ENCODE measurements around the gene NOVA2. TPM values are rescaled to one million over a fixed set of nuclear protein-coding genes. Genes with fewer than 3 reads are reported as not detected.

Gene NOVA2
- total and polyA plus RNA-seq, 2 donors from 2014 or later: 0.95 to 8.5 TPM

DNA sequence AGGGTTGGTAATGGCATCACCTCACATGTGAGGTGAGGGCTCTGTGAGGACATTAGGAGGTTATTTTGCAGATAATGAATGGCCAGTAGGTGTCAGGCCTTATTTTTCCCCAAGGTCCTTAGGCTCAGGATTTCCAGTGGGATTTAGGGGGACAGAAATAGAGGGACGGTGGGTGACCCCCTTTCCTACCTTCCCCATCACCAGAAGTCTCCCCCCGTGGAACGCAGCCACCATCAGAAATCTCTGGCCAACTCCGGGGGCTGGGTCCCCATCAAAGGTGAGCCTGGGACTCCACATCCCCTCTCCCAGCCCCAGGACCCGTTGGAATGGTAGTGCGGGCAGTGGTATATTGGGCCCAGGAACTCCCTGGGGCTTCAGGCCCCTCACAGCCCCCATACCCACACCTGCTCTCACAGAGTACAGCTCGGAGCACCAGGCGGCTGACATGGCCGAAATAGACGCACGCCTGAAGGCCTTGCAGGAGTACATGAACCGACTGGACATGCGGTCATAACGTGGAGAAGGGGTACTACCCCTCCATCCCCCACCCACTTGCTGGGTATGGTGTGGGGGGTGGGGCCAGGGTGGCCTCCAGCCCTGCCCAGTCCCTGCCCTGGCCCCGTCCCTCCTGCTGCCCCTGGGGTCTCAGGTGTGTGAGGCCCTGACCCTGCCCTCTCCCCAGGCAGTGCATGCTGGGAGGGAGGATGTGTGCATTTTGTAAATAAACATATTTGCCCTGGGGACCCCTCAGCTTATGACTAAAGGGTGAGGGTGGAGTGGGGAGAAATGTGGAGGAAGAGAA, 44.4 kb upstream of the NOVA2 start:
- no peak for FAIRE-seq
- H3K4me1 ChIP-seq (ENCODE audit: control insufficient read depth in 2 of 3, insufficient read depth in 2 of 3, low read depth in 1 of 3, low read length in 3 of 3): peaks cover 0 to 16% (median 0%) of the 10 kb centered on the region in 3 donors
- DNase-seq: peak in 1 of 5 donors; percentile 65
- no peak overlapping the region for H3K27ac ChIP-seq (ENCODE audit: low read depth in 2 of 2, low read length in 2 of 2)
- H3K9ac ChIP-seq (ENCODE audit: low read length in 3 of 3): no peak overlapping the region
- no peaks in the 10 kb centered on the region for H3K36me3 ChIP-seq (ENCODE audit: control insufficient read depth in 2 of 3, insufficient read depth in 3 of 3, low read length in 3 of 3)
- TF ChIP-seq, protein P1, sequence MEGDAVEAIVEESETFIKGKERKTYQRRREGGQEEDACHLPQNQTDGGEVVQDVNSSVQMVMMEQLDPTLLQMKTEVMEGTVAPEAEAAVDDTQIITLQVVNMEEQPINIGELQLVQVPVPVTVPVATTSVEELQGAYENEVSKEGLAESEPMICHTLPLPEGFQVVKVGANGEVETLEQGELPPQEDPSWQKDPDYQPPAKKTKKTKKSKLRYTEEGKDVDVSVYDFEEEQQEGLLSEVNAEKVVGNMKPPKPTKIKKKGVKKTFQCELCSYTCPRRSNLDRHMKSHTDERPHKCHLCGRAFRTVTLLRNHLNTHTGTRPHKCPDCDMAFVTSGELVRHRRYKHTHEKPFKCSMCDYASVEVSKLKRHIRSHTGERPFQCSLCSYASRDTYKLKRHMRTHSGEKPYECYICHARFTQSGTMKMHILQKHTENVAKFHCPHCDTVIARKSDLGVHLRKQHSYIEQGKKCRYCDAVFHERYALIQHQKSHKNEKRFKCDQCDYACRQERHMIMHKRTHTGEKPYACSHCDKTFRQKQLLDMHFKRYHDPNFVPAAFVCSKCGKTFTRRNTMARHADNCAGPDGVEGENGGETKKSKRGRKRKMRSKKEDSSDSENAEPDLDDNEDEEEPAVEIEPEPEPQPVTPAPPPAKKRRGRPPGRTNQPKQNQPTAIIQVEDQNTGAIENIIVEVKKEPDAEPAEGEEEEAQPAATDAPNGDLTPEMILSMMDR (IDR thresholded peaks at IDR 0.05; ENCODE audit: borderline replicate concordance, extremely low read depth, insufficient read depth): no peak
- H3K9me3 ChIP-seq (ENCODE audit: control insufficient read depth in 2 of 3, insufficient read depth in 1 of 3, low read length in 3 of 3): no peaks in the 10 kb centered on the region
- H3K27me3 ChIP-seq (ENCODE audit: control insufficient read depth, insufficient read depth, low read length): peaks cover 7% of the 10 kb centered on the region
- H3K4me3 ChIP-seq (ENCODE audit: low read length in 3 of 3): no peak overlapping the region
- intact Hi-C loops (cut with DNase I): no loop called here

DNA sequence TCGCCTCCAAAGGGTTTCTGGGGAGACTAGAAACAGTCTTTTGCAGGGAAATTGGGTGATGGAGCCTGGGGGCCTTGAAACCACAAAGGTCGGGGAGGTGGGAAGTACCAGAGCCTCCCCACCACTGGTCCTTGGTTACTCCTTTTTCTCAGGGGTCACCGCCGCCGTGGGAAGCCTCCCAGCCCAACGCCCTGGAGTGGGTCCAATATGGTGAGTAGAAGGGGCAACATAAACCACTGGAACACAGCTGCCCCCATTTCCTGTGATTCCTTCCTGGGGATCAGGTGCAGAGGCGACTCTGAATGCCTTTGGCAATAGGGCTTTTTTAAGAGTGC, 43.4 kb upstream of the NOVA2 start:
- DNase-seq (peak in 1 of 5 donors; percentile 72), FAIRE-seq (no peak)
- intact Hi-C loops (cut with DNase I): no loop called here
- H3K27ac ChIP-seq (ENCODE audit: low read depth in 2 of 2, low read length in 2 of 2): no peak overlapping the region
- H3K36me3 ChIP-seq (ENCODE audit: control insufficient read depth in 2 of 3, insufficient read depth in 3 of 3, low read length in 3 of 3): no peaks in the 10 kb centered on the region
- H3K9ac ChIP-seq (ENCODE audit: low read length in 3 of 3): no peak overlapping the region
- no peaks in the 10 kb centered on the region for H3K9me3 ChIP-seq (ENCODE audit: control insufficient read depth in 2 of 3, insufficient read depth in 1 of 3, low read length in 3 of 3)
- TF ChIP-seq, protein P1 (IDR thresholded peaks at IDR 0.05; ENCODE audit: borderline replicate concordance, extremely low read depth, insufficient read depth): no peak
- peaks cover 7% of the 10 kb centered on the region for H3K27me3 ChIP-seq (ENCODE audit: control insufficient read depth, insufficient read depth, low read length)
- H3K4me3 ChIP-seq (ENCODE audit: low read length in 3 of 3): no peak overlapping the region
- peaks cover 0 to 16% (median 0%) of the 10 kb centered on the region in 3 donors for H3K4me1 ChIP-seq (ENCODE audit: control insufficient read depth in 2 of 3, insufficient read depth in 2 of 3, low read depth in 1 of 3, low read length in 3 of 3)

DNA sequence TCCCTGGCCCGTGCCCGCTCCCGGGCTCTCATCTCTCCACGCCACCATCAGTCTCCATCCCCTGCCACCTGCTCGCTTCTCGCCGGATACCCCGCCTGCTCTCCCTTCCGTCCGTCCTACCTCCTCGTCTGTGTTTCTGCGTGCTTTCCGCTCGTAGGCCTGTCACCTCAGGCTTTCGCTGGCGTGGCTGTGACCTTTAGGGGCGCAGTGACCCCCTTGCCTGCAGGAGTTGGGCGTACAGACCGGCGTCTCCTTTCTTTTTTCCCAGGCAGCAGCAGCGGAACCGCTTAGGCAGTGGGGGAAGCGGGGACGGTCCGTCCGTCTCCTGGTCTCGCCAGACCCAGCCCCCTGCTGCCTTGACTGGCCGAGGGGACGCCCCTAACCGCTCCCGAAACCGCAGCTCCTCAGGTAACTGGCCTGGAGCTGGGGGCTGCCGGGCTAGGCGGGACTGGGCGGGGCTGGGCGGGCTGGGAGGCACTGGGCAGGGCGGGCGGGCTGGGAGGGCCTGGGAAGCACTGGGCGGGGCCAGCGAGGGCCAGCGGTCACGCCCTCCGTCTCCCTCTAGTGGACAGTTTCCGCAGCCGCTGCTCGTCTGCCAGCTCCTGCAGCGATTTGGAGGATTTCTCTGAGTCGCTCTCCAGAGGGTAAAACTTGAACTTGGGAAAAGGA, 42.9 kb upstream of the NOVA2 start:
- Histone ChIP-seq H3K27me3 (ENCODE audit: control insufficient read depth, insufficient read depth, low read length) (peaks cover 7% of the 10 kb centered on the region), H3K9me3 (ENCODE audit: control insufficient read depth in 2 of 3, insufficient read depth in 1 of 3, low read length in 3 of 3) (no peaks in the 10 kb centered on the region), H3K4me1 (ENCODE audit: control insufficient read depth in 2 of 3, insufficient read depth in 2 of 3, low read depth in 1 of 3, low read length in 3 of 3) (peaks cover 0 to 16% (median 0%) of the 10 kb centered on the region in 3 donors), H3K27ac (ENCODE audit: low read depth in 2 of 2, low read length in 2 of 2) (no peak overlapping the region), H3K4me3 (ENCODE audit: low read length in 3 of 3) (peak overlapping the region; percentile 44 to 77 (median 65)), H3K9ac (ENCODE audit: low read length in 3 of 3) (peak overlapping the region in 1 of 3 donors; percentile 65), H3K36me3 (ENCODE audit: control insufficient read depth in 2 of 3, insufficient read depth in 3 of 3, low read length in 3 of 3) (no peaks in the 10 kb centered on the region)
- intact Hi-C loops (cut with DNase I): no loop called here
- FAIRE-seq (no peak), DNase-seq (peak; percentile 88 to 91 (median 90))
- TF ChIP-seq, protein P1 (IDR thresholded peaks at IDR 0.05; ENCODE audit: borderline replicate concordance, extremely low read depth, insufficient read depth): peak; percentile 83
